GM19372 (cell line): ENCODE measurements around the gene RAB43.
"Not testable (repeated sequence)": the region's sequence is repeated elsewhere in the genome, so short reads cannot be mapped to it uniquely, and the experiment has no call there.

Experiments
- ATAC-seq: cut with Tn5 transposase; IDR thresholded peaks from one replicate; pipeline ENCODE4 v1.9.1; 2021; ENCODE audit warnings: mild to moderate bottlenecking, low read depth, moderate library complexity; ENCODE audit not compliant: unreplicated experiment

Gene RAB43

GRCh38 chr3:129100274-129100673 lies 21.3 kb downstream of the RAB43 start:
- ATAC-seq = no peak

- ATAC-seq = no peak
Observed at GRCh38 chr3:129095285-129095684, 26.3 kb downstream of the RAB43 start.

GRCh38 chr3:129088312-129088711 lies 33.3 kb downstream of the RAB43 start:
- not testable (repeated sequence) for ATAC-seq

DNA sequence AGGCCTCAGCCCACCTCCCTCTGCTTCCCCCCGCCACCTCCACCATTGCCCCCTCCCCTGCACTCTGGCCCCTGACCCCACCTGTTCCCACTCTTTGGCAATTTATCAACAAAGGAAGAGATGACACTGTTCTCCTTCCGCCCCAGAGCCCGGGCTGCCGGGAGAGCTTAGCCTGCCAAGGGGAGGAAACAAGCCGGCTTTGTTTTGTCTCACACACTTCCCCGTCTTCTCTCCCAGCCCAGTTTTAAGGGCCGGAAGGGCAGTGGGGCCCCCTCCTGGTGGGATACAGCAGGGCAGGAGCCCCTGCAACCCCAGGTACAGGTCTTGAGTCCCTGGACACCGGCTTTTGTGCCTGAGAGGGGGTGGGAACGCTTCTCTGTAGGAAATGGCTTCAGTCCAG lies 33.7 kb downstream of the RAB43 start:
- ATAC-seq = not testable (repeated sequence)

GRCh38 chr3:129087138-129087702 lies 34.4 kb downstream of the RAB43 start:
- no peak for ATAC-seq

DNA sequence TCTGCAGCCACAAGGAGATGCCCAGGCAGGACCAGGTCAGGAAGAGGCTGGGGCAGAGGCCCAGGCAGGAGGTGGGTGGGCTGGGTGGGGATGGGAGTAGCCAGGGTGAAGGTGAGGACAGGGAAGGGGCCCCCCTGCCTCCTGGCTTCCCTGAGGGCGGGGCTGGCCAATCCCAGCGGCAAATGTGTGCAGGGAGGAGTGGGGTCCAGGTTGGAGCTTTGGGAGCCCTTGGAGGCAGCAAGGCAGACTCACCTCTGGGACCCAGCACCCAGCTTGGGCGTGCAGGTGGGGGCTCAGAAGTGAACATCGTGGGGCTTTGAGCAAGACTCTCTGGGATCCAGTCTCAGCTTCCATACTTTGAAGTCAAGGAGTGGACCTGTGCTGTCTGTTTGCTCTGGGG lies 35.8 kb downstream of the RAB43 start:
- no peak for ATAC-seq

DNA sequence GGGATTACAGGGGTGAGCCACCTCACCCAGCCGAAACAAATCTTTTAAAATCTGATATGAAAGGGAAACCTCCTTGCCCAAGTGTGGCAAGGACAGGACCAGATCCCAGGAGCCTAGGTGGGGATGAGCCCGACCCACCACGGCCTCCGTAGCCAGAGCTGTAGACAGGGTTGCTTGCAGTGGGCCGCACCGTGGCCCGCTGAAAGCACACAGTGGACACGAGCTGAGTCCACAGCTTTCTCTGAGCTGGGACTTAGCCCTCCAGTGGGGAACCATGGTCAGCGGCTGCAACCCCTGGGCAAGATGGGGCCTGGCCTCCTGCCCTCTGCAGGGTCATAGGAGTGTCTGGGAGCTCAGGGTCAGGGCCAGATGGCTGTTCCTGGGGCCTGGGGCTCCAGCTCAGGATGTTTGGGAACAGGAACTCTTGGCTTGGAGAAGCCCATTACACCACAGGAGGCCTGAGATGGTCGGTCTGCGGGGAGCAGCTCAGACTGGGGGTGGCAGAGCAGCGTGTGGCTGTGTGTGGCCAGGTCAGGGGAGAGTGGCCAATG lies 36.4 kb downstream of the RAB43 start:
- ATAC-seq = no peak

DNA sequence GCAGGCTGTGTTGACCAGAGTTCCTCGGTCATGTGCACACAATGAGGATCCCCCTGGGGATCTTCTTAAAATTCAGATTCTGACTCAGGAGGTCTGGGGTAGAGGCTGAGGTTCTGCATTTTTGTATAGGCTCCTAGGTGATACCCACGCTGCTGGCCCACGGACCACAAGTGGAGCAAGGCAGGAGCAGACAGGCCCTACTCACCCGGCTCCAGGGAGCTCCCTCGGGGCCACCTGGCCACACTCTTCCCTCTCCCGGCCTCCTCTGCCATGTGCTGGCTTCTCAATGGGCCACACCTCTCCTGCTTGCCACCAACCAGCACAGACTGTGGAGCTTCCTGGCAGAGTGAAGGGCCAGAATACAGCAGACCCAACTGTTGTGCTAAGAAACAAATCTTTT lies 37.1 kb downstream of the RAB43 start:
- no peak for ATAC-seq

DNA sequence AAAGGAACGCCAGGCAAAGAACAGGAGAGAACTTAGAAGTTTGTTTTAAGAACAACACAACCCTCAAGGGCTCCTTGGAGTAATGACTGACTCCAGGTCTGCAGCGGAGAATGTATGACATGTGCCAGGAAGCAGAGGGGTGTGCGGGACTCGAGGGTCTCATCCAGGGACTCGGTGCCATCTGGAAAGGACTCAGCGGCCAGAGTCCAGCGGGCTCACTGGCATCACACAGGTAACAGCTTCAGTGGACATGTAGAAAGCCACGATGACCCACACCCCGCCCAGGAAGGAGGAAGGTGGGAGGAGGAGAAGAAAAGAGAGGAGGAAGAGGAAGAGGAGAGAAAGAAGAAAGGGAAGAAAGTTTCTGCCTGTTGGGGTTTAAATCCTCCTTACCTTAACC lies 39.6 kb downstream of the RAB43 start:
- no peak for ATAC-seq

GRCh38 chr3:129081503-129081902 lies 40.1 kb downstream of the RAB43 start:
- no peak for ATAC-seq

DNA sequence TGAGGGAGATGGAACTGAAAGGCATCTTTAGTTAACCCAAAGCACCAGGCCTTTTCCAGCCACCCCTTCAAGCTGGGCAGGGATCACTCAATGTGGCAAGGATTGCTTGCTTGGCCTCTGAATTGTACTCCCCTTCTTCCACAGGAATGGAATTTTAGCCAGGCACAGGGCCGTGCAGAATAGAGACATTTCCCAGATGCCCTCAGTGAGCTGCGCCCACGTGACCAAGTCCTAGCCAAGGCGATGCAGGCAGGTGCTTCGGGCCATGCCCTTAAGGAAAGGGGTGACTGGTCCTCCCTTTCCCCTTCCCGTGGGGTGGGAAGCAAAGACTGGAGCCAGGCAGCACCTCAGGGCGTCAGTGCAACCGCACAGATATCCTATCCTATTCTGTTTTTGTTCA lies 43.1 kb downstream of the RAB43 start:
- ATAC-seq = no peak

GRCh38 chr3:129077222-129077621 lies 44.4 kb downstream of the RAB43 start:
- ATAC-seq = no peak

GRCh38 chr3:129070086-129070885 lies 51.3 kb downstream of the RAB43 start:
- no peak for ATAC-seq

DNA sequence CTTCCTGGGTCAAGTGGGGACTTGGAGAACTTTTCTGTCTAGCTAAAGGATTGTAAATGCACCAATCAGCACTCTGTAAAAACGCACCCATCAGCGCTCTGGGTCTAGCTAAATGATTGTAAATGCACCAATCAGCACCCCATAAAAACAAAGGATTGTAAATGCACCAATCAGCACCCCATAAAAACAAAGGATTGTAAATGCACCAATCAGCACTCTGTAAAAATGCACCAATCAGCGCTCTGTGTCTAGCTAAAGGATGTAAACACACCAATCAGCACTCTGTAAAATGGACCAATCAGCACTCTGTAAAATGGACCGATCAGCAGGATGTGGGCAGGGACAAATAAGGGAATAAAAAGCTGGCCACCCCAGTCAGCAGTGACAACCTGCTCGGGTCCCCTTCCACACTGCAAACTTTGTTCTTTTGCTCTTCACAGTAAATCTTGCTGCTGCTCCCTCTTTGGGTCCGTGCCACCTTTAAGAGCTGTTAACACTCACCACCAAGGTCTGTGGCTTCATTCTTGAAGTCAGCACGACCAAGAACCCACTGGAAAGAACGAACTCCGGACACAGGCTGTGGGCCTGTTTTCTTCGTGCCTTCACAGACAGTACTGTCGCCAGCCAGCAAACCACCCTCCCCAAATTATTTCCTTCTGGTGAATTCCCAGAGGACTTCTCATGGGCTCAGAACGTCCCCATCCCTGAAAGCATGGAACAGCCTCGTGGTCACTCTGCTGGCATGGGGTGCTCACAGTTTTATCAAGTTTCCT lies 52.1 kb downstream of the RAB43 start:
- ATAC-seq = not testable (repeated sequence)

DNA sequence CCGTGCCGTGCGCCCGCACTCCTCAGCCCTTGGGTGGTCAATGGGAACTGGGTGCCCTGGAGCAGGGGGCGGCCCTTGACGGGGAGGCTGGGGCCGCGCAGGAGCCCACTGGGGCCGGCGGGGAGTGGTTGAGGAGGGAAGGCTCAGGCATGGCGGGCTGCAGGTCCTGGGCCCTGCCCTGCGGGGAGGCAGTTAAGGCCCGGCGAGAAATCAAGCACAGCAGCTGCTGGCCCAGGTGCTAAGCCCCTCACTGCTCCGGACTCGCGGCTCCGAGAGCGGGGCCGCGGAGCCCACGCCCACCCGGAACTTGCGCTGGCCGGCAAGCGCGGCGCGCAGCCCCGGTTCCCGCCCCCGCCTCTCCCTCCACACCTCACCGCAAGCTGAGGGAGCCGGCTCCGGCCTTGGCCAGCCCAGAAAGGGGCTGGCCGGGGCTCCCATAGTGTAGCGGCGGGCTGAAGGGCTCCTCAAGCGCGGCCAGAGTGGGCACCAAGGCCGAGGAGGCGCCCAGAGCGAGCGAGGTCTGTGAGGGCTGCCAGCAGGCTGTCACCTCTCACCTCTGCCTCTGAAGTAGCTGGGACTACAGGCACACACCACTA lies 53.2 kb downstream of the RAB43 start:
- ATAC-seq = no peak

GRCh38 chr3:129067719-129068118 lies 53.9 kb downstream of the RAB43 start:
- ATAC-seq = not testable (repeated sequence)

DNA sequence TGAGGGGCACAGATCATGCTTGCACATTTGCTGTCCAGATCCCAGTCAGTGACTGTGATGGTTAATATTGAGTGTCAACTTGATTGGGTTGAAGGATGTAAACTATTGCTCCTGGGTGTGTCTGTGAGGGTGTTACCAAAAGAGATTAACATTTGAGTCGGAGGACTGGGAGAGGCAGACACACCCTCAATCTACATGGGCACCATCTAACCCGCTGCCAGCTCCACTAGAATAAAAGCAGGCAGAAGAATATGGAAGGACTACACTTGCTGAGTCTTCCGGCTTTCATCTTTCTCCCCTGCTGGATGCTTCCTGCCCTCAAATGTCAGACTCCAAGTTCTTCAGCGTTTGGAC lies 55.9 kb downstream of the RAB43 start:
- ATAC-seq = no peak

- ATAC-seq = no peak
Observed at GRCh38 chr3:129065016-129065719, 56.4 kb downstream of the RAB43 start.

- no peak for ATAC-seq
Observed at GRCh38 chr3:129063841-129064482, 57.6 kb downstream of the RAB43 start.

- ATAC-seq = no peak
Observed at GRCh38 chr3:129063091-129063640, 58.4 kb downstream of the RAB43 start.
